Measurements from ENCODE around the gene E2F3.
A peak's percentile ranks its signal among the peaks of the same experiment; 100 is the strongest.
"Not testable (repeated sequence)": the region's sequence is repeated elsewhere in the genome, so short reads cannot be mapped to it uniquely, and the experiment has no call there.

Gene E2F3

GRCh38 chr6:20467437-20467836, 65.8 kb downstream of the E2F3 start:
- DNase-seq (ENCODE audit: low spot score), result no peak

- no peak for DNase-seq (ENCODE audit: low spot score)
Observed at GRCh38 chr6:20468209-20468608, 66.5 kb downstream of the E2F3 start.

GRCh38 chr6:20472748-20473147, 71.1 kb downstream of the E2F3 start:
- no peak for DNase-seq (ENCODE audit: low spot score)

- DNase-seq (ENCODE audit: low spot score), result no peak
Observed at GRCh38 chr6:20473518-20473917, 71.8 kb downstream of the E2F3 start.

- DNase-seq (ENCODE audit: low spot score), result no peak
Observed at GRCh38 chr6:20474874-20475542, 73.3 kb downstream of the E2F3 start.

- no peak for DNase-seq (ENCODE audit: low spot score)
Observed at GRCh38 chr6:20476501-20477043, 74.9 kb downstream of the E2F3 start.

- DNase-seq (ENCODE audit: low spot score), result no peak
Observed at GRCh38 chr6:20477485-20477884, 75.8 kb downstream of the E2F3 start.

GRCh38 chr6:20479060-20479459, 77.4 kb downstream of the E2F3 start:
- DNase-seq (ENCODE audit: low spot score), result peak; percentile 68

- no peak for DNase-seq (ENCODE audit: low spot score)
Observed at GRCh38 chr6:20479526-20479925, 77.8 kb downstream of the E2F3 start.

- DNase-seq (ENCODE audit: low spot score), result peak; percentile 11
Observed at GRCh38 chr6:20481281-20481680, 79.6 kb downstream of the E2F3 start.

- no peak for DNase-seq (ENCODE audit: low spot score)
Observed at GRCh38 chr6:20483887-20484497, 82.3 kb downstream of the E2F3 start.

- DNase-seq (ENCODE audit: low spot score), result no peak
Observed at GRCh38 chr6:20486641-20487040, 85.0 kb downstream of the E2F3 start.

- DNase-seq (ENCODE audit: low spot score), result no peak
Observed at GRCh38 chr6:20487669-20488375, 86.1 kb downstream of the E2F3 start.

- DNase-seq (ENCODE audit: low spot score), result no peak
Observed at GRCh38 chr6:20490591-20490990, 88.9 kb downstream of the E2F3 start.

- DNase-seq (ENCODE audit: low spot score), result no peak
Observed at GRCh38 chr6:20492099-20492498, 90.4 kb downstream of the E2F3 start.

GRCh38 chr6:20497216-20498040, 95.7 kb downstream of the E2F3 start:
- DNase-seq (ENCODE audit: low spot score), result no peak

GRCh38 chr6:20498041-20498385, 96.3 kb downstream of the E2F3 start:
- DNase-seq (ENCODE audit: low spot score), result no peak

- no peak for DNase-seq (ENCODE audit: low spot score)
Observed at GRCh38 chr6:20509212-20509611, 107.5 kb downstream of the E2F3 start.

- DNase-seq (ENCODE audit: low spot score), result no peak
Observed at GRCh38 chr6:20511852-20512251, 110.2 kb downstream of the E2F3 start.

- DNase-seq (ENCODE audit: low spot score), result not testable (repeated sequence)
Observed at GRCh38 chr6:20525208-20525607, 123.5 kb downstream of the E2F3 start.

- peak; percentile 64 for DNase-seq (ENCODE audit: low spot score)
Observed at GRCh38 chr6:20529086-20529448, 127.4 kb downstream of the E2F3 start.

- no peak for DNase-seq (ENCODE audit: low spot score)
Observed at GRCh38 chr6:20532881-20533280, 131.2 kb downstream of the E2F3 start.

Data from COLO829 (cell line).